Measurements from ENCODE around the gene CRYBA4.

- no peak for TF ChIP-seq CTCF (IDR thresholded peaks at IDR 0.05)
- no peak for TF ChIP-seq POLR2A (IDR thresholded peaks at IDR 0.05)
These were observed 41.7 kb downstream of the CRYBA4 start for GRCh38 chr22:26663374-26663923.
